Type B pancreatic cell (in vitro differentiated cells): ENCODE data around the gene ORM1. TPM values are rescaled to one million over a fixed set of nuclear protein-coding genes. Genes with fewer than 3 reads are reported as not detected.
"Not testable (repeated sequence)": the region's sequence is repeated elsewhere in the genome, so short reads cannot be mapped to it uniquely, and the experiment has no call there.

Experiments used
- DNase-seq: peaks from one replicate; pipeline ENCODE4 v3.0.0; 2021; ENCODE audit warnings: mixed read lengths; ENCODE audit not compliant: unreplicated experiment; ENCODE audit errors: extremely low spot score
- H3K27ac Mint-ChIP-seq: 2 replicates; pipeline ENCODE4 v1.8.0; 2021; ENCODE audit warnings: mild to moderate bottlenecking, mixed read lengths
- H3K27me3 Mint-ChIP-seq: 2 replicates; pipeline ENCODE4 v1.8.0; 2021; ENCODE audit warnings: mixed read lengths
- H3K36me3 Mint-ChIP-seq: 2 replicates; pipeline ENCODE4 v1.8.0; 2021; ENCODE audit warnings: mixed read lengths
- H3K4me1 Mint-ChIP-seq: one replicate; pipeline ENCODE4 v1.8.0; 2021; ENCODE audit warnings: mixed read lengths; ENCODE audit not compliant: unreplicated experiment
- H3K4me3 Mint-ChIP-seq: 2 replicates; pipeline ENCODE4 v1.8.0; 2021; ENCODE audit warnings: mild to moderate bottlenecking, mixed read lengths
- H3K9me3 Mint-ChIP-seq: 2 replicates; pipeline ENCODE4 v1.8.0; 2021; ENCODE audit warnings: mixed read lengths
- CTCF ChIP-seq: fragments of 200-600 bp; sonication (generic); conservative IDR thresholded peaks from 2 replicates; pipeline ENCODE4 v1.5.0; 2021; ENCODE audit warnings: antibody characterized with exemption, mild to moderate bottlenecking
- long read RNA-seq: library from polyadenylated mRNA; unstranded; transcript quantifications from one replicate; pipeline ENCODE4 v2.0.0, GENCODE V29; 2020
- total RNA-seq: library from RNA; stranded (reverse); gene quantifications from 2 replicates; pipeline ENCODE4 v1.2.1, GENCODE V29; 2021; ENCODE audit warnings: low replicate concordance

The ORM1 gene
- total RNA-seq: 0.65 and 1.6 TPM in 2 replicates
- long read RNA-seq, partial matches to known transcripts: 0 of 2 reads
- long read RNA-seq, other reads (novel, unspliced or antisense): 0 of 2 reads

DNA sequence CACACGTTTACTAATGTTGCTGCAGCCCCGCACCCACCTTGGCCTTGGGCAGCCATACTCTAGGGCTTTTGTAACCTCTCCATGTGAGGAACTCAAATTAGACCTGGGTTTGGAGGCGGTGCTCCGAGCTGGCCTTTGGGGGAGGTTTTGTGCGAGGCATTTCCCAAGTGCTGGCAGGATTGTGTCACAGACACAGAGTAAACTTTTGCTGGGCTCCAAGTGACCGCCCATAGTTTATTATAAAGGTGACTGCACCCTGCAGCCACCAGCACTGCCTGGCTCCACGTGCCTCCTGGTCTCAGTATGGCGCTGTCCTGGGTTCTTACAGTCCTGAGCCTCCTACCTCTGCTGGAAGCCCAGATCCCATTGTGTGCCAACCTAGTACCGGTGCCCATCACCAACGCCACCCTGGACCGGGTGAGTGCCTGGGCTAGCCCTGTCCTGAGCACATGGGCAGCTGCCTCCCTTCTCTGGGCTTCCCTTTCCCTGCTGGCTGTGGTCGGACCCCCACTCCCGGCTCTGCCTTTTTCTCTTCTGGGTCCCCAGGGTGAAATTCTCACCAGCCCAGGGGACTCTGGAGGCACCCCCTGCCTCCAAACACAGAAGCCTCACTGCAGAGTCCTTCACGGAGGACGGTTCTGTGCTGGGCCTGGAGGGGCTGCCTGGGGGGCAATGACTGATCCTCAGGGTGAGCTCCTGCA lies at the start of gene ORM1:
ORM1 (plus strand) TSS at position 268 of the 701 bp plus-strand sequence; CDS start at position 304, 36 bp downstream.
- H3K4me1 Mint-ChIP-seq, H3K27ac Mint-ChIP-seq, H3K36me3 Mint-ChIP-seq, H3K9me3 Mint-ChIP-seq, H3K4me3 Mint-ChIP-seq, H3K27me3 Mint-ChIP-seq: not testable (repeated sequence)
- peak; percentile 79 for DNase-seq

- H3K4me1 Mint-ChIP-seq: no peaks in the 10 kb centered on the region
- TF ChIP-seq CTCF: no peak
- DNase-seq: peak; percentile 59
- H3K27me3 Mint-ChIP-seq: no peaks in the 10 kb centered on the region
- H3K9me3 Mint-ChIP-seq: no peaks in the 10 kb centered on the region
- no peak overlapping the region for H3K27ac Mint-ChIP-seq
- peaks cover 22% of the 10 kb centered on the region for H3K36me3 Mint-ChIP-seq
- no peak overlapping the region for H3K4me3 Mint-ChIP-seq
Observed at GRCh38 chr9:114273461-114273881, 49.4 kb upstream of the ORM1 start.

GRCh38 chr9:114274217-114274616 lies 48.7 kb upstream of the ORM1 start:
- H3K4me3 Mint-ChIP-seq: no peak overlapping the region
- no peaks in the 10 kb centered on the region for H3K9me3 Mint-ChIP-seq
- H3K36me3 Mint-ChIP-seq: peaks cover 19% of the 10 kb centered on the region
- TF ChIP-seq CTCF: no peak
- H3K27me3 Mint-ChIP-seq: no peaks in the 10 kb centered on the region
- peak; percentile 37 for DNase-seq
- no peaks in the 10 kb centered on the region for H3K4me1 Mint-ChIP-seq
- no peak overlapping the region for H3K27ac Mint-ChIP-seq

DNA sequence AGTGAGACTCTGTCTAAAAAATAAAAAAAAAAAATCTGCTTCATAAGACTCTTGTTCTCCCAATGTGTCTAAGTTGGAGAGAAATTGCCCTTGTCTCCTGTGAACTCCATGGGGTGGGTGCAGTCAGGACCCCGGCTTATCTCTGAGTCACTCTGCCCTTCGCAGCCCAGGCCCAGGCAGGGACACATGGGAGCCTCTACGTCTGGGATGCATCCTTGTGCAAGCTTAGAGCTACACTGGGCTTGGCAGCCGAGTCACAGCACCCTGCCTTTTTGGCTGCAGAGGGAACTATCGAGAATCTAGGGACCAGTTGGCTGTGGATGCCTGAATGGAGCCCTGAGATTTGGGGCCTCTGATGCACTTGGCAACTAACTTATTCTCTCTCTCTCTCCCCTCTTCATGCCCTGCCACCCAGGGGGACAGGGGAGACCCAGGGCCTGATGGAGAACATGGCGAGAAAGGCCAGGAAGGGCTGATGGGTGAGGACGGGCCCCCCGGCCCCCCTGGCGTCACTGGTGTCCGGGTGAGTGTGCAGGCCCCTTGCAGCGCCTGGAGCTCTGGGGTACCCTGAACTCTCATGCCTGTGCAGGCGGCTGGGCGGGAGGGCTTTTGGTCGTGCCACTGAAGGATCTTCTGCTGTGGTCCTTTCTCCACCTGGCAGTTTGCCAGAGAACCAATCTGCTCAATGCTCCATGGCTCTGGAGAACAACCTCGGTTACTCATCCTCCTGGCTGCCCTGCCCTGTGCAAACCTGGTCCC lies 47.5 kb upstream of the ORM1 start:
- Mint-ChIP-seq H3K36me3 (peaks cover 19% of the 10 kb centered on the region), H3K27me3 (no peaks in the 10 kb centered on the region), H3K4me1 (no peaks in the 10 kb centered on the region), H3K27ac (no peak overlapping the region), H3K9me3 (no peaks in the 10 kb centered on the region), H3K4me3 (no peak overlapping the region)
- DNase-seq: peak; percentile 64
- TF ChIP-seq CTCF: no peak

DNA sequence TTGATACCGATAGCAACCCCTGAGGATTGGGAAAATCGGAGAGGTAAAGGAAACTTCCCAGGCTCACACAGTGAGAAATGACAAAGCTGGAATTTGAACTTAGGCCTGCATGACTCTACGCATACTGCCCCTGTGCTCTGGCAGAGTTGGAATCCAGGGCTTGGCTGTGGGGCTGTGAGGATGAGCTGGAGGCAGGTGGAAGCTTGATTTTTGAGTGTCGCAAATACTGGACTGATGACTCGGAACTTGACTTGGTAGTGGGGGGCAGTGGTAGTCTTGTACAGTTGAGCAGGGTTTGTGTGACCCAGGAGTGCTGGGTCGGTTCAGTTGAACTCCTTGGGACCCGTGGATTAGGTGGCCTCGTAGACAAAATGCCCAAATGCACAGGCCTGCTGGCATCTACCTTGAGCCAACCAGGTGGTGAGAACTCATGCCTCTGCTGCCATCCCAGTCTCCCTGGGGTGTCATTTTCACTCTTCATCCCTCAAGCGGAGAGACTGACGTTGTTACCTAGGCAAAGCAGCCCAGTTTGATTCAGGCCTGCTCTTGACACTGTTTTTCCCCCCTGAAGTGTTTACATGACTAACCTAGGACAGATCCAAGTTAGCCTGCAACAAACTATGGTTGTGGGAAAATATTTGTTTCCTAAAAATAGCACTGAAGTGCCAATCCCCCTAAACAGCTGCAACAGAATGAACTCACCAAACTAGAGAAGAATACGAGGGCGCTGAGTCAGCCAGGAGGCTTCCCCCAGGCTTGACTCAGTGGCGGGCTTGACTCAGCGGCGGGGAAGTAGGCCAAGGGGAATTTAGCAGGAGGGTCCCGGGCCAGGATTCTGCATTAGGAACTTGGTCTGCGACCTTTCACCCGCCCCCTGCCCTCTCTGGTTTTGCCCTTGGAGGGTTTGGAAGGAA lies 45.7 kb upstream of the ORM1 start:
- no peak overlapping the region for H3K27ac Mint-ChIP-seq
- peaks cover 23% of the 10 kb centered on the region for H3K36me3 Mint-ChIP-seq
- H3K27me3 Mint-ChIP-seq: no peaks in the 10 kb centered on the region
- peak; percentile 43 for DNase-seq
- no peaks in the 10 kb centered on the region for H3K9me3 Mint-ChIP-seq
- H3K4me3 Mint-ChIP-seq: no peak overlapping the region
- H3K4me1 Mint-ChIP-seq: peaks cover 13% of the 10 kb centered on the region
- TF ChIP-seq CTCF: no peak
